GM21526 (cell line): ENCODE results near the gene FCSK.

Experiments
- ATAC-seq: cut with Tn5 transposase; IDR thresholded peaks from one replicate; pipeline ENCODE4 v1.9.1; 2021; ENCODE audit warnings: moderate library complexity; ENCODE audit not compliant: unreplicated experiment, low FRiP score

Gene FCSK

GRCh38 chr16:70475054-70475871 lies 20.9 kb downstream of the FCSK start:
- no peak for ATAC-seq

- peak; percentile 85 for ATAC-seq
Measured at GRCh38 chr16:70476272-70477020, 22.1 kb downstream of the FCSK start.

- no peak for ATAC-seq
Measured at GRCh38 chr16:70478169-70478568, 23.8 kb downstream of the FCSK start.

- ATAC-seq: no peak
Measured at GRCh38 chr16:70478912-70479341, 24.5 kb downstream of the FCSK start.

- ATAC-seq: no peak
Measured at GRCh38 chr16:70480127-70481105, 26.0 kb downstream of the FCSK start.

GRCh38 chr16:70481929-70482536 lies 27.6 kb downstream of the FCSK start:
- ATAC-seq: no peak

GRCh38 chr16:70482624-70483023 lies 28.2 kb downstream of the FCSK start:
- ATAC-seq: no peak

- ATAC-seq: no peak
Measured at GRCh38 chr16:70483426-70483825, 29.0 kb downstream of the FCSK start.

GRCh38 chr16:70484867-70485266 lies 30.5 kb downstream of the FCSK start:
- no peak for ATAC-seq

GRCh38 chr16:70490261-70490660 lies 35.9 kb downstream of the FCSK start:
- ATAC-seq: no peak

- ATAC-seq: no peak
Measured at GRCh38 chr16:70493802-70494201, 39.4 kb downstream of the FCSK start.

GRCh38 chr16:70494202-70494770 lies 39.9 kb downstream of the FCSK start:
- ATAC-seq: no peak

GRCh38 chr16:70494777-70495176 lies 40.4 kb downstream of the FCSK start:
- ATAC-seq: no peak

GRCh38 chr16:70495425-70496182 lies 41.2 kb downstream of the FCSK start:
- ATAC-seq: no peak

GRCh38 chr16:70496513-70496912 lies 42.1 kb downstream of the FCSK start:
- ATAC-seq: no peak

GRCh38 chr16:70508752-70509151 lies 54.4 kb downstream of the FCSK start:
- no peak for ATAC-seq

- no peak for ATAC-seq
Measured at GRCh38 chr16:70510216-70510615, 55.8 kb downstream of the FCSK start.

- ATAC-seq: no peak
Measured at GRCh38 chr16:70511833-70512232, 57.4 kb downstream of the FCSK start.

GRCh38 chr16:70512456-70512855 lies 58.1 kb downstream of the FCSK start:
- ATAC-seq: no peak
